ENCODE results near the gene TTC21B.

Gene TTC21B

DNA sequence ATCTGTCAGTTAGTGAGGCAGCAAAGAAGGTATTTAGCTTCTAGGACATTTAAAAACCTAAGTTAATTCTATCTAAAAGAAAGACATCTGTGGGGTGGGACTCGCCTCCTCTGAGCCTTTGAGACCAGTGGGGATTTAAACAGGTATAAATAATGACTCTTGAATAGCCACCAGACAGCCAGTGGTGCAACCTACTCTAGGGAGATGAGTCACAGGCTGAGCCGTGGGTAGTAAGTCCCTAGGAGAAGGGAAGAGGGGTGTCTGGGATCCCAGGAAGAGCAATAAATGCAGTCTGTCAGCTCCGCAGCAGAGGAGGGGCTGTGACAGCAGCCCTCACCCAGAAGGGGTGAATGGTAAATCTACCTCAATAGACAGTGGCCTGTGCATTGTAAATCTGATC lies 116.5 kb downstream of the TTC21B start:
- DNase-seq (ENCODE audit: low read depth, low spot score) = no peak

DNA sequence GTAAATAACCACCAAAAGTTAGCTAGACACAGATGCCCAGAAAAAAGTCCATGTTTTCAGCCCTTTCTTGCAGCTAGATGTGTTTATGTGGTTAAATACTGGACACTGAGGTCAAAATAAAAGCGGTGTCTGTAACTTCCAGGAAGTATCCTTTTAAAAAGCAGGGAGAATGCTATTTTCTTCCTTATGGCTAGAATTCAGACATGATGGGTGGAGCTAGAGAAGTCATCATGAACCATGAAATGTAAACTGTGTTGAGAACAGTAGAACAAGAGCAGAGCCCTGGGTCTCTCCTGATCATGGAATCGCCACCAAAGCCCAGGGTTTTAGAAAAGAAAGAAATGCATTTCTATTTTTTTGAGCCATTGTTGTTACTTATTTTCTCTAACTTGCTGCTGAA lies 118.2 kb downstream of the TTC21B start:
- no peak for DNase-seq (ENCODE audit: low read depth, low spot score)

DNA sequence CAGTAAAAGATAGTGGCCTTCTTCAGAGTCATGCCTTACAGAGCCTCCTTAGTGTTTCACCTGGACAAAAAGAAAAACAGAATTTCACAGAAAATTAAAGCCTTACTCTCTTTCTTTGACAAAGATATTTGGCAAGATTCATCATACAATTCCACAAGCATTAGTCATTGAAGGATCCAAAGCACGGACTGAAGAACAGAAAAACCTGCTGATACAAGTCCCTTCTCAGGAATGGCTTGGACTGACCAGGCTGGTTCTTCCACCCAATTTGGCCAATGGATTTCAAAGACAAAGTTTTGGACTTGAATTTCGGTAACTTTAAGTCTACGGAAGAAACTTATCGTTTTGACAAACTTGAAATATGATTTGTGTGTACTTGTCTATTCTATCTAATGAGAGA lies 120.4 kb downstream of the TTC21B start:
- no peak for DNase-seq (ENCODE audit: low read depth, low spot score)

DNA sequence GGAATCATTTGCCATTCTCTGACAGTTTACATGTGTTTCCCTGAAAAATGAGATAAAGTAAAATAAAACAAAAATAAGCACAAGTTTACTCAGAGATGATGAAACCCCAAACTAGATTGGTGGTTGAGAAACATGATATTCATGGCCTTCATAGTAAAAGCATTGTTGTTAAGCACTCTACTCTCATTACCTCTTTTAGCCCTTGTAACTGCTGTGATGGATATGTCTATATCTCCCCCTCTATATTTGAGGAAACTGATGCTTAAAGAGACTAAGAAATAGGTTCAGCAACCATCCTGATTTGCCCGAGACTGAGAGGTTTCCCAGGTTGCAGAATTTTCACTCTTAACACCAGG lies 125.7 kb downstream of the TTC21B start:
- DNase-seq (ENCODE audit: low read depth, low spot score) = no peak

DNA sequence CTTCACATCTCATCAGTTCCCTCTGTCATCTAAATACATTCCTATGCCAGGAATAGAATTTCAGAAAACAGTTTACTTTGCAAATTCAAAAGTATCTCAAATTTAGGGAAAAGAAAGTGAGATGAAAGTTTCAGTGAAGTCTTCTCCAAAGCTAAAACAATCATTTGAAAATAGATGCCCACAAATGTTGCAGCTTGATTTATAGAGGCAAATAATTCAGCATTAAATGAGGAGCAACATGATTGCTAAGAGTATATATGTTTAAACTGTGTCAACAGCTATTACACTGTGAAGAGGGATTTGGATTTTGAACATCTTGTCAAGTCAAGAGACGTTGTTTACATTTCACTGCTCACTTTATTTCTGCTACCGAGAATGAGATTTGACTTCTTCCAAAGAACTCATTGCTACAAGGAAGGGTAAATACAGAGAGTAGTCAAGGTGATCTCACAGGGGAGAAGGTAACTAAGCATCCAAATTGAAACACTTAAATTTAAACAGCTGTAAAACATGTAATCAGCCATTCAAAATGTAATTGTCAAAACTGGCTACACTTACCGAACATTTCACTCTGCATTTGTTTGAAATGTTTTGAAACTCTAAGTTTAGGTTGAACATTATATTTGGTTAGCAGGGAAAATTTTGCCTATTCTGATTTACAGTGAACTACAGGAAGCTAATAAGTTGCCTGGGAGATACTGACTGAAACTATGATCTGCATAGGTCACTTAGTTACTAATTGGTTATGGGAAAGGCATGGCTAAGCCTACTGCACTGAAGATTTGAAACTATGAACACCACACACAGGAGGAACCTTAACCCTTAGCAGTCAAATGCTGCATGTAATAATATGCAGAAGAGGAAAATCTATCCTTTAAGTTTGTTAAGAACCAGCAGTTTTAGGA lies 126.3 kb downstream of the TTC21B start:
- no peak for DNase-seq (ENCODE audit: low read depth, low spot score)

DNA sequence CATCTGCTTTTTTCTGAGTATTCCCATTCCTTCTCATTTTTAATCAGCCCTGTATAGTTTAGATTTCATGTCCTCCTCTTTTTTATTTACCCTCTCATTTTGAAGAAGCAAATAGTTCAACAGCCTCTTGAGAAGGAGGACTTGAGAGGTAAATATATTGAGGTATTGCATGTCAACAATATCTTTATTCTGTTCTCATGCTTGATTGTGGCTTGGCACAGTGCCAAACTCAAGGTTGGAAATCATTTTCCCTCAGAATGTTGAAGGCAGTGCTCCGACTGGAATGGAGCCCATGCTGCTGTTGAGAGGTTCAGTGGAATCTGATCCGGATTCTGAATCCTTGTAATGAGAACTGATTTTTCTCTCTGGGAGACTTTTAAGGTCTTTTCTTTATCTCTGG lies 128.5 kb downstream of the TTC21B start:
- no peak for DNase-seq (ENCODE audit: low read depth, low spot score)
